ENCODE results near the gene SUSD4. TPM values are rescaled to one million over a fixed set of nuclear protein-coding genes. Genes with fewer than 3 reads are reported as not detected.
"Not testable (repeated sequence)": the region's sequence is repeated elsewhere in the genome, so short reads cannot be mapped to it uniquely, and the experiment has no call there.

Gene SUSD4
- total RNA-seq, 2 donors from 2014 or later = 0.56 to 1.00 TPM

- no peak for DNase-seq (ENCODE audit: low spot score)
- intact Hi-C loops (cut with DNase I) = no loop called here
Measured at GRCh38 chr1:223264983-223265908, 98.7 kb downstream of the SUSD4 start.

GRCh38 chr1:223264529-223264928, 99.4 kb downstream of the SUSD4 start:
- intact Hi-C loops (cut with DNase I) = no loop called here
- no peak for DNase-seq (ENCODE audit: low spot score)

GRCh38 chr1:223261914-223262313, 102.1 kb downstream of the SUSD4 start:
- intact Hi-C loops (cut with DNase I) = no loop called here
- DNase-seq (ENCODE audit: low spot score) = no peak

- intact Hi-C loops (cut with DNase I) = no loop called here
Measured at GRCh38 chr1:223260712-223261111, 103.3 kb downstream of the SUSD4 start.

GRCh38 chr1:223259462-223259861, 104.5 kb downstream of the SUSD4 start:
- intact Hi-C loops (cut with DNase I) = no loop called here

More at GRCh38 chr1:223260712-223261111, 103.3 kb downstream of the SUSD4 start:
- DNase-seq (ENCODE audit: low spot score) = no peak

GRCh38 chr1:223258751-223259198, 105.2 kb downstream of the SUSD4 start:
- intact Hi-C loops (cut with DNase I) = no loop called here
- no peak for DNase-seq (ENCODE audit: low spot score)

More at GRCh38 chr1:223259462-223259861, 104.5 kb downstream of the SUSD4 start:
- DNase-seq (ENCODE audit: low spot score) = no peak

GRCh38 chr1:223257856-223258550, 106.0 kb downstream of the SUSD4 start:
- no peak for DNase-seq (ENCODE audit: low spot score)
- intact Hi-C loops (cut with DNase I) = no loop called here

GRCh38 chr1:223256034-223256433, 107.9 kb downstream of the SUSD4 start:
- intact Hi-C loops (cut with DNase I) = no loop called here
- no peak for DNase-seq (ENCODE audit: low spot score)

- DNase-seq (ENCODE audit: low spot score) = no peak
- intact Hi-C loops (cut with DNase I) = no loop called here
Measured at GRCh38 chr1:223253916-223254315, 110.1 kb downstream of the SUSD4 start.

- DNase-seq (ENCODE audit: low spot score); intact Hi-C loops (cut with DNase I): not testable (repeated sequence)
Measured at GRCh38 chr1:223251387-223251786, 112.6 kb downstream of the SUSD4 start.

- intact Hi-C loops (cut with DNase I) = no loop called here
- no peak for DNase-seq (ENCODE audit: low spot score)
Measured at GRCh38 chr1:223250632-223251015, 113.4 kb downstream of the SUSD4 start.

GRCh38 chr1:223249854-223250631, 113.9 kb downstream of the SUSD4 start:
- DNase-seq (ENCODE audit: low spot score) = no peak
- intact Hi-C loops (cut with DNase I) = no loop called here

- no peak for DNase-seq (ENCODE audit: low spot score)
- intact Hi-C loops (cut with DNase I) = no loop called here
Measured at GRCh38 chr1:223248770-223249140, 115.2 kb downstream of the SUSD4 start.

- DNase-seq (ENCODE audit: low spot score) = no peak
- intact Hi-C loops (cut with DNase I) = no loop called here
Measured at GRCh38 chr1:223248001-223248769, 115.8 kb downstream of the SUSD4 start.

- intact Hi-C loops (cut with DNase I) = no loop called here
- no peak for DNase-seq (ENCODE audit: low spot score)
Measured at GRCh38 chr1:223246476-223247112, 117.4 kb downstream of the SUSD4 start.

- intact Hi-C loops (cut with DNase I) = no loop called here
- DNase-seq (ENCODE audit: low spot score) = no peak
Measured at GRCh38 chr1:223245983-223246382, 118.0 kb downstream of the SUSD4 start.

GRCh38 chr1:223245411-223245810, 118.6 kb downstream of the SUSD4 start:
- no peak for DNase-seq (ENCODE audit: low spot score)
- intact Hi-C loops (cut with DNase I) = no loop called here

- DNase-seq (ENCODE audit: low spot score) = no peak
- intact Hi-C loops (cut with DNase I) = no loop called here
Measured at GRCh38 chr1:223244366-223245103, 119.4 kb downstream of the SUSD4 start.
